T-helper 17 cell (primary cell): ENCODE data around the gene TMEFF2. TPM values are rescaled to one million over a fixed set of nuclear protein-coding genes. Genes with fewer than 3 reads are reported as not detected.
"Not testable (repeated sequence)": the region's sequence is repeated elsewhere in the genome, so short reads cannot be mapped to it uniquely, and the experiment has no call there.

Experiments used
- ATAC-seq: fragments of 150-1000 bp; cut with Tn5 transposase; 2 replicates; pipeline ENCODE4 v1.10.0; 2021; ENCODE audit warnings: mild to moderate bottlenecking, moderate library complexity
- DNase-seq, 3 donors: peaks; one replicate each; pipeline versions ENCODE4 v3.0.0 to v3.0.0-alpha.2; 2020 to 2021
- H3K9me3 ChIP-seq: one replicate; pipeline ENCODE4 v1.7.0; 2013; ENCODE audit warnings: low read length, mild to moderate bottlenecking; ENCODE audit not compliant: control insufficient read depth, poor library complexity, severe bottlenecking
- H3K27ac Mint-ChIP-seq: one replicate; pipeline ENCODE4 v1.8.0; 2022; ENCODE audit warnings: mild to moderate bottlenecking, moderate library complexity, mixed read lengths
- H3K27me3 Mint-ChIP-seq: one replicate; pipeline ENCODE4 v1.8.0; 2022; ENCODE audit warnings: mixed read lengths
- H3K36me3 Mint-ChIP-seq: one replicate; pipeline ENCODE4 v1.8.0; 2022; ENCODE audit warnings: low read depth, mixed read lengths
- H3K4me1 Mint-ChIP-seq: one replicate; pipeline ENCODE4 v1.8.0; 2022; ENCODE audit warnings: mild to moderate bottlenecking, mixed read lengths
- H3K4me3 Mint-ChIP-seq: one replicate; pipeline ENCODE4 v1.8.0; 2022; ENCODE audit warnings: mild to moderate bottlenecking, moderate library complexity, mixed read lengths
- total RNA-seq, 4 donors: library from RNA in 2 of 4; stranded (reverse) in 2 of 4; gene quantifications; one replicate each; pipeline ENCODE4 v1.2.3 and lab custom pipeline; 2022 to 2026

TMEFF2 gene
- total RNA-seq, 2 donors from 2014 or later: not detected

DNA sequence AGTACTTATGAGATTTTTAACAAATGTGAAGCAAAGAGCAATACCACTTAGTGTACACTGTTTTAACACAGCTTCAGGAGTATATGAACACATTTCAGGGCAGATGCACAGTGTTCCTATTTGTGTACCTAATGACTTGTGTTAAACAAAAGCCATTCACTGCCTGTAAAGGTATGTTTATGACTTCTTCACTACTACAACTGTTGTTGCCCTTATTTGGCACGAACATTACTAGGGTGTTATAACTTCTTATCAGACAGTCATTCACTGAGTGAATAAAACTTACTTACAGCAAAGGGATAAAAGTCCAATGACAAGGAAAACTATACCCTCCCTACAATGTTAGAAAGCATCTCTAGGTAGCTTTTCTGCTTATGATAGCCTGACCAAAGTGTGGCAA, 262.4 kb downstream of the TMEFF2 start:
- H3K9me3 ChIP-seq: no peaks in the 10 kb centered on the region
- Mint-ChIP-seq H3K27me3 (peaks cover 50% of the 10 kb centered on the region), H3K36me3 (no peaks in the 10 kb centered on the region), H3K27ac (no peak overlapping the region), H3K4me3 (no peak overlapping the region), H3K4me1 (no peaks in the 10 kb centered on the region)
- DNase-seq (no peak), ATAC-seq (no peak)

DNA sequence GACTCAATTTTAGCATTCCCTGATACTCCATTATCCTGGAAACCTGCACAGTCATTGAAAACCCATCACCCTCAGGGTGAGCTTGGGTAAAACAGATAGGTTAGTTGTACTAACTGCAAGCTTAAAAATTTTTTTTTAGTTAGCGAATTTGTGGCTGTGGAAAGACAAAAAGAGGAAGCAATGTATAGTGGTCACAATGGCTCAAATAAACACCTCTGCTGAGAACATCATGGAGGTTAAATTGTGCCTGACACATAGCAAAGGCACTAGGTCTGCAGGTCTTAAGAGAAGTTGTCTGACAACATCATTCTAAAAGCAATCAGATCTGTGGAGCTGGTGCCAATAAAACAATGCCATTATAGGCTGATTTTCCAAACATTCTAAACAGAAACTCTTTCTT, 263.4 kb downstream of the TMEFF2 start:
- Mint-ChIP-seq H3K36me3 (no peaks in the 10 kb centered on the region), H3K27me3 (peaks cover 45% of the 10 kb centered on the region), H3K4me3 (no peak overlapping the region), H3K27ac (no peak overlapping the region), H3K4me1 (no peaks in the 10 kb centered on the region)
- DNase-seq (no peak), ATAC-seq (no peak)
- H3K9me3 ChIP-seq: no peaks in the 10 kb centered on the region

DNA sequence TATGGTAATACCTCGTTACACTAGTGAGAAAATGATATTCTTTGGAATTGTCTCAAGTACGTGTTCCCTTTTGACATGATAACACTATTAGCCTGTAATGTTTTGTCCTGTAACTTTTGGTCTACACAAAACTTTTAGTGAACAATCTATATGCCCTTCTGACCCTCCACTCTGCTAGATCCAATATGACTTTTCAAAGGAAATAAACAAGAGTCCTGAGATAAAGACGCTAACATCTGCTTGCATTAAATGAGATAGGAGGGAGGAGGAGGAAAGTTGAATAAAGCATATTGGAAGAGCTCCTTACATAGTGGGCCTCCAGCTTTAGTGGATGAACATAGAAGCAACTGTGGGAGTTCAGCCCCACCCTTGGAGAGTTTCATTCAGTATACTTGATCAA, 264.5 kb downstream of the TMEFF2 start:
- Mint-ChIP-seq H3K4me3 (no peak overlapping the region), H3K27me3 (peaks cover 45% of the 10 kb centered on the region), H3K4me1 (no peaks in the 10 kb centered on the region), H3K36me3 (no peaks in the 10 kb centered on the region), H3K27ac (no peak overlapping the region)
- DNase-seq: no peak
- no peak for ATAC-seq
- no peaks in the 10 kb centered on the region for H3K9me3 ChIP-seq

DNA sequence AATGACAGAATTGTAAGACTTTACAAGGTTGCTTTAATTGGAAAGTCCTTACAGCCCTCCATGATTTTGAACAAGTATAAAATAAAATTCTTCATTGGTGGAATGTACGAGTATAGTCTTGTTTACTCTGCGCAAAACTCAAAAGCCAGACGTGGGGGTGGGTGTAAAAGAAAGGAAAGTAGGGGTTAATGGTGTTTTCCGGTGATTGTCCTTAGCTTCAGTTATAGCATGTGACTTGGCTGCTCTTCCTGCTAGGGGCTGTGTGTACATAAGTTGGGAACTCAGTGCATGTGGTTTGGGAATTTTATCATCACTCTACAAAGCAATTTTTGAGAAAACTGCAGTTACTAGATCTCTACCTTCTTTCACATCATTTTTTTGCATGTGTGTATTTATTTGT, 265.4 kb downstream of the TMEFF2 start:
- Mint-ChIP-seq H3K4me1 (no peaks in the 10 kb centered on the region), H3K36me3 (no peaks in the 10 kb centered on the region), H3K4me3 (no peak overlapping the region), H3K27me3 (peaks cover 40% of the 10 kb centered on the region), H3K27ac (no peak overlapping the region)
- ATAC-seq (no peak), DNase-seq (no peak)
- H3K9me3 ChIP-seq: no peaks in the 10 kb centered on the region

DNA sequence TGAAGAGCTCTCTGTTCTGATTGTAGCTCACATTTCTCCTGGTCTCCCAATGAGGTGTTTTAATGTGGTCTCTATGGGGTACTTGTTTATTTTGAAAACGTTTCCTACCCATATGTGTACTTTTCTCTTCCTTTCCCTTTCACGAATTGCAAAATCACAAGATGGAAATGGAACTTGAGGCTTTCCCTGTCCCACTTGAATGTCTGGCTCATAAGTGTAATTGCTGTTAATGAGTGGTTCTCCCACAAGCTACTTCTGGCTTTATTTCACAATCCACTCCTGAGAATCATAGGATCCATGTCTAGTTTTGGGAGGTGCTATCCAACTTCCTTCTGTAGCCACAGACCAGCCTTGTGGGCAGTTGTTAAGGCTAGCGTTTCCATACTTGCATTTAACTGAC, 266.7 kb downstream of the TMEFF2 start:
- DNase-seq (no peak), ATAC-seq (no peak)
- H3K36me3 Mint-ChIP-seq: no peaks in the 10 kb centered on the region
- H3K4me3 Mint-ChIP-seq: no peak overlapping the region
- H3K27me3 Mint-ChIP-seq: peaks cover 37% of the 10 kb centered on the region
- no peaks in the 10 kb centered on the region for H3K4me1 Mint-ChIP-seq
- H3K27ac Mint-ChIP-seq: no peak overlapping the region
- no peaks in the 10 kb centered on the region for H3K9me3 ChIP-seq

DNA sequence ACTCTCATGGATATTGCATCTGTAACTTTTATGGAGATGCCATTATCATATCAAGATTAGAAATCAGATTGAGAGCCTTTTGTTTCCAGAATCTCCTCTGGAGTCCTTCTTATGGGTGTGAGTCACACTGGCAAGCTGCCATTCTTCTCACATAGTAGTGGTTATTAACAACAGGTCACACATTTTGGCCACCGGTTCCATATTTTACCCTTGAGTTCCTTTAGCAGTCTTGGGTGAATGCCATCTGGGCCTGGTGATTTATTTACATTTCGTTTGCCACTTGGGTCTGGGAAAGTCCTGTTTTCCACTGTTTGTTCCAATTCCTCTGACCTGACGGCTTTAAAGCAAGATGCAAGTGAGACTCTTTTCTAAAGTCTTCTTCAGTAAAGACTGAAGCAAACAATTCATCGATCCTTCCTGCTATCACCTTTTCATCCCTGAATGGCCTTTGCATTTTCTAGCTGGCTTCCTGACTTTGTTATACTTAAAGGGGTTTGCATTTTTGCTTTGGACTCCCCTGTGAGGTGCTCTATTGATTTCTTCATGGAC, 267.3 kb downstream of the TMEFF2 start:
- H3K27ac Mint-ChIP-seq: no peak overlapping the region
- H3K27me3 Mint-ChIP-seq: peaks cover 36% of the 10 kb centered on the region
- H3K36me3 Mint-ChIP-seq: no peaks in the 10 kb centered on the region

DNA sequence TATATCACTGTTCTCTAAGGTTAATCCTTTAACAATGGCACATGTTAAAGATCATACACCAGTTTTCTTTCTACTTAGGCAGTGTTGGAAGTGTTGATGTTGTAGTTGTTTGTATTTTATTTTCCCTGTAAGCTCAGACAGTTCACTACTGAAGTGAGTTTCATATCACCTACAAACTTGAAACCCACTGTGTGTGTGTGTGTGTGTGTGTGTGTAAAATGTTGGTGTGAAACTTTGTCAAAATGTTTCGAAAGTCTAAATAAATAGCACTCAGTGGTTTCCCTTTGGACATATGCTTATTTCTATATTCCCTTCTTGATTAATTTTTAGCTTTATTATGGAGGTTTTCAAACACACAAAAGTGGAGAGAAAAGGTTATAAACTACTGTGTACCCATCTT, 268.1 kb downstream of the TMEFF2 start:
- ATAC-seq: no peak
- Mint-ChIP-seq H3K4me1 (no peaks in the 10 kb centered on the region), H3K27me3 (peaks cover 36% of the 10 kb centered on the region), H3K27ac (no peak overlapping the region), H3K4me3 (no peak overlapping the region), H3K36me3 (no peaks in the 10 kb centered on the region)
- DNase-seq: no peak
- no peaks in the 10 kb centered on the region for H3K9me3 ChIP-seq

More for the DNA sequence above, 267.3 kb downstream of the TMEFF2 start:
- no peak for DNase-seq
- H3K4me1 Mint-ChIP-seq: no peaks in the 10 kb centered on the region
- no peak for ATAC-seq
- H3K4me3 Mint-ChIP-seq: no peak overlapping the region
- no peaks in the 10 kb centered on the region for H3K9me3 ChIP-seq

DNA sequence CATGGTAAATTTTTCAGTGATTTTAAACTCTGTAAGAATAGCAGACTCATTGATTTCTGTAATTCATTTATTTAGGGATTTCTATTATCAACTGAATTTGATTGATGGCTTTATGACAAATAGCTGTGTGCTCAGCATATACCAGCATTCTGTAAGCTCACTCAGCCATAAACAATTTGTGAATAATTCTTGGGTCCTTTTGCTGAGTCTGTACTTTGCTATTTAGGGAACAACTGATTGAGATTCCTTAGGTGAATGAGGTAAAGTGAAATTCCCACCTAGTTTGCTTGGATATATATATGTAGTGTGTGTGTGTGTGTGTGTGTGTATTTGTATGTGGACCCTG, 271.1 kb downstream of the TMEFF2 start:
- ATAC-seq: no peak
- no peaks in the 10 kb centered on the region for H3K36me3 Mint-ChIP-seq

DNA sequence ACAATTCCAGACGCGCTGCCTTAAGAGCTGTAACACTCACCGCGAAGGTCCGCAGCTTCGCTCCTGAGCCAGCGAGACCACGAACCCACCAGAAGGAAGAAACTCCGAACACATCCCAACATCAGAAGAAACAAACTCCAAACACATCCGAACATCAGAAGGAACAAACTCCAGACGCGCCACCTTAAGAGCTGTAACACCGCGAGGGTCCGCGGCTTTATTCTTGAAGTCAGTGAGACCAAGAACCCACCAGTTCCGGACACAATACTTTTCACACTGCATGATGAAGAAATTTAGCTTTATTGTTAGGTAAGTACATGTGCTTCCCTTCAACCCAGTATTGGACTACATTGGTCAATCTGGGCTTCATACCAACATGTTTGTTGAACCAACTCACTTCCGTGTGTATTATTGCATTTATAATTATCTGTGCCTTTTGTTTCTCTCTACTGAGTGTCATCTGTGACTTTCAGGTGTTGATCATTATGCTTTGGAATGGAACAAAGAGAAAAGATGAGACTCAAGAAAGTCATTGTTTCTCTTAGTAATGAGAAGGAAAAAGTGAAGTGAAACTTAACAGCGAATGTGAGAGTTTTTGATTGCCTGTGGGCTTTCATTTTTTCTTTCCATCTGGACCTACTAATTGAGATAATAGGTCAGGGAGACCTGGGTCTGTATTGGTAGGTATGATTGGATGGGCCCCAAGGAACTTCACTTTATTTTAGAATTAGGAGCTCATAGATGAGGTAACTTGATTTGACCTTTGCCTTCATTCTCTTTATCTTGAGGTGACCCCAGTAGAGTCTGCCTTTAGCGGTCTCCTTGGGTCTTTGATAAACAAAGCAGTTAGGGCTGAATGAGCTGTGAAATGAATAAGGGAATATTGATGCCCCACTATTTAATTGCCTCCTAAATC, 271.7 kb downstream of the TMEFF2 start:
- no peaks in the 10 kb centered on the region for H3K4me1 Mint-ChIP-seq
- H3K36me3 Mint-ChIP-seq: no peaks in the 10 kb centered on the region
- no peak for ATAC-seq

More for the DNA sequence above, 271.1 kb downstream of the TMEFF2 start:
- H3K4me3 Mint-ChIP-seq: no peak overlapping the region
- H3K9me3 ChIP-seq: no peaks in the 10 kb centered on the region
- no peaks in the 10 kb centered on the region for H3K4me1 Mint-ChIP-seq
- peaks cover 30% of the 10 kb centered on the region for H3K27me3 Mint-ChIP-seq
- H3K27ac Mint-ChIP-seq: no peak overlapping the region
- DNase-seq: no peak

DNA sequence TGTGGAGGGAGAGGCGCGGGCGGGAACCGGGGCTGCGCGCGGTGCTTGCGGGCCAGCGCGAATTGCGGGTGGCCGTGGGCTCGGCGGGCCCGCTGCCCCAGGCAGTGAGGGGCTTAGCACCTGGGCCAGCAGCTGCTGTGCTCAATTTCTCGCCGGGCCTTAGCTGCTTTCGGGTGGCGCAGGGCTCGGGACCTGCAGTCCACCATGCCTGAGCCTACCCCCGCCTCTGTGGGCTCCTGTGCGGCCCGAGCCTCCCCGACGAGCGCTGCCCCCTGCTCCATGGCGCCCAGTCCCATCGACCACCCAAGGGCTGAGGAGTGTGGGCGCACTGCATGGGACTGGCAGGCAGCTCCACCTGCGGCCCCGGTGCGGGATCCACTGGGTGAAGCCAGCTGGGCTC, 273.1 kb downstream of the TMEFF2 start:
- H3K27ac Mint-ChIP-seq, H3K9me3 ChIP-seq, ATAC-seq, H3K4me1 Mint-ChIP-seq, H3K4me3 Mint-ChIP-seq, DNase-seq, H3K36me3 Mint-ChIP-seq: not testable (repeated sequence)
- H3K27me3 Mint-ChIP-seq: peaks cover 36% of the 10 kb centered on the region

More for the DNA sequence above, 271.7 kb downstream of the TMEFF2 start:
- no peaks in the 10 kb centered on the region for H3K9me3 ChIP-seq
- no peak for DNase-seq
- no peak overlapping the region for H3K4me3 Mint-ChIP-seq
- H3K27ac Mint-ChIP-seq: no peak overlapping the region
- H3K27me3 Mint-ChIP-seq: peaks cover 33% of the 10 kb centered on the region

DNA sequence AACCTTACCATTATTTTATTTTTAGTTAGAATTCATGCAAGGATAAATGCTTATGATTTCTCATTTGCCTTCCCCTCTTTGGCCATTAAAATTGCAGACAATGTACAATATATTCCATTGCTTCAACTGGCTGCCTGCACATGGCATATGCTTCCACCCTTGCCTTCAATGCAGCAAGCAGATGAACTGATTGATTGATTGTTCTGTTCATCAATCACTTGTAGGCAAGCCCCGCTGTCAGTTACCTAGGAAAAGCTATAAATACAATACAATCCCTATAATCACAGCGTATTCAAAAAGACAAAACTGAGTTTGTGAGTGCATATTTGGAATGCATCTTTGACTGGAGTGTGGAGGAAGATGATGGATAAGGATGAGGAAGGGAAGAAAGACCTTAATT, 274.2 kb downstream of the TMEFF2 start:
- H3K36me3 Mint-ChIP-seq: no peaks in the 10 kb centered on the region
- no peak overlapping the region for H3K4me3 Mint-ChIP-seq
- no peaks in the 10 kb centered on the region for H3K4me1 Mint-ChIP-seq
- peaks cover 48% of the 10 kb centered on the region for H3K27me3 Mint-ChIP-seq
- DNase-seq (no peak), ATAC-seq (no peak)
- H3K9me3 ChIP-seq: no peaks in the 10 kb centered on the region
- no peak overlapping the region for H3K27ac Mint-ChIP-seq

DNA sequence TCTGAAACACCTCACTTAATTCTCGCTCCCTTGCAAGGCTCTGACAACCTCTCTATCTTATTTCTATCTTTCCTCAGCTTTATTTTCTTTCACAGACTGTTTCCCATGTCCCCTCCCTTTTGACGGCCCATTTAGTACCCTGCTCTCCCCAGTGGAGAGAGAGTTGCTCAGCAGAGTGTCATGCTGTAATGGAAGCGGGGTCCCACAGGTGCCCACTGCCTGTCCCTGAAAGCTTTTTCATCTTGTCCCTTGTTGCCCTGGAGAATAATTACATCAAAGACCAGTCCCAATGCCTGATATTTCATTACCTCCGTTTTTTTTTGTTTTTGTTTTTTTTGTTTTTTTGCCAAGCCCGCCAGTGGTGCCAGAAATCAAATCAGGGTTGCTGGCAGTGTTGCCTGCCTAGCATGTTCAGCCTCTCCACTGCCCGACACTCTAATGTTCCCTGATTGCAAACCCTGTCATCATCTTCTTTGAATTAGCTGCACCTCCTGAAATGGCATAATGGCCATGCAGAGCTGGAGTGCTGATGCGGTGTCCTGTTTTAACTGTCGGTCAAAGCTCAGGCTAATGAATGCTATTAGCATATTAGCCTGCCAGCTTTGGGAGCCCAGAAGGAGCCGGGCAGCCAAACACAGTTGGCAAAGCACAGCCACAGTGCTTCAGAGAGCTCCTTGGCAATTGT, 276.6 kb downstream of the TMEFF2 start:
- H3K9me3 ChIP-seq: no peaks in the 10 kb centered on the region
- no peak for ATAC-seq

DNA sequence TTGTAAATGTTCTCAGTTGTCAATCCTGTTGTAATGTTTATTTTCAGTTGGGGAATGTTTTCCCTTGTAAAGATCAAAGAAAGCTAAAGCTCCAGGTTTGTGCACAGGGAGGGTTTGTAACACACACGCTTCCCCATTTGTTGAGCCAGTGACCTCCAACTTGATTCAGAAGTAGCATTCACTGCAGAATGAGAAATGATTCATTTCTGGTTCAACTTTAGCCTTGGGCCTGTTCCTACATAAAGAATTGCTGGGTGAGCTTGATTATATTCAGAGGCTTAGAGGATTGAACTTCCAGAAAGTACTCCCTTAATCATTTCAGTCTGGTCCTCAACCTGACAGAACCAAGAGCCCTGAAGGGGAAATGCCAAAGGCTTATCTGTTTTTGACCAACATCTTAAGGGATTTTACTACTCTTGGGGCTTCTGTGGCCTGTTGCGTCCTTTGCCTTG, 277.3 kb downstream of the TMEFF2 start:
- H3K36me3 Mint-ChIP-seq: no peaks in the 10 kb centered on the region
- no peak overlapping the region for H3K4me3 Mint-ChIP-seq
- ATAC-seq (no peak), DNase-seq (no peak)
- no peaks in the 10 kb centered on the region for H3K9me3 ChIP-seq
- H3K27me3 Mint-ChIP-seq: peaks cover 54% of the 10 kb centered on the region
- no peaks in the 10 kb centered on the region for H3K4me1 Mint-ChIP-seq
- no peak overlapping the region for H3K27ac Mint-ChIP-seq

More for the DNA sequence above, 276.6 kb downstream of the TMEFF2 start:
- Mint-ChIP-seq H3K4me1 (no peaks in the 10 kb centered on the region), H3K4me3 (no peak overlapping the region), H3K36me3 (no peaks in the 10 kb centered on the region), H3K27ac (no peak overlapping the region), H3K27me3 (peaks cover 54% of the 10 kb centered on the region)
- DNase-seq: no peak
